GM19238 (cell line): ENCODE data around the gene SPATA18.
"Not testable (repeated sequence)": the region's sequence is repeated elsewhere in the genome, so short reads cannot be mapped to it uniquely, and the experiment has no call there.

Experiments used
- DNase-seq: peaks from one replicate; pipeline ENCODE4 v3.0.0; 2011; ENCODE audit warnings: low spot score; ENCODE audit not compliant: insufficient read length

SPATA18 gene

GRCh38 chr4:52051615-52052474 is 741 bp downstream of the SPATA18 start:
- no peak for DNase-seq

- no peak for DNase-seq
These were observed 1.3 kb downstream of the SPATA18 start for GRCh38 chr4:52052475-52052780.

- DNase-seq, result no peak
These were observed 3.1 kb downstream of the SPATA18 start for GRCh38 chr4:52054254-52054653.

GRCh38 chr4:52057196-52057595 is 6.1 kb downstream of the SPATA18 start:
- no peak for DNase-seq

GRCh38 chr4:52058275-52058674 is 7.2 kb downstream of the SPATA18 start:
- no peak for DNase-seq

GRCh38 chr4:52059372-52059771 is 8.3 kb downstream of the SPATA18 start:
- DNase-seq, result no peak

GRCh38 chr4:52069571-52069970 is 18.5 kb downstream of the SPATA18 start:
- no peak for DNase-seq

GRCh38 chr4:52071791-52072546 is 20.9 kb downstream of the SPATA18 start:
- DNase-seq, result no peak

- no peak for DNase-seq
These were observed 25.6 kb downstream of the SPATA18 start for GRCh38 chr4:52076731-52077130.

GRCh38 chr4:52079659-52080058 is 28.6 kb downstream of the SPATA18 start:
- DNase-seq, result no peak

GRCh38 chr4:52081216-52081615 is 30.1 kb downstream of the SPATA18 start:
- DNase-seq, result no peak

GRCh38 chr4:52086425-52086824 is 35.3 kb downstream of the SPATA18 start:
- DNase-seq, result not testable (repeated sequence)

GRCh38 chr4:52091801-52092200 is 40.7 kb downstream of the SPATA18 start:
- no peak for DNase-seq

GRCh38 chr4:52093466-52093865 is 42.4 kb downstream of the SPATA18 start:
- DNase-seq, result no peak

GRCh38 chr4:52094376-52095145 is 43.5 kb downstream of the SPATA18 start:
- DNase-seq, result no peak

- DNase-seq, result no peak
These were observed 44.3 kb downstream of the SPATA18 start for GRCh38 chr4:52095374-52095773.

- no peak for DNase-seq
These were observed 44.9 kb downstream of the SPATA18 start for GRCh38 chr4:52096048-52096447.

GRCh38 chr4:52098618-52099017 is 47.5 kb downstream of the SPATA18 start:
- DNase-seq, result no peak

- DNase-seq, result no peak
These were observed 48.9 kb downstream of the SPATA18 start for GRCh38 chr4:52099860-52100461.

- no peak for DNase-seq
These were observed 51.5 kb downstream of the SPATA18 start for GRCh38 chr4:52102587-52102986.

GRCh38 chr4:52103319-52103718 is 52.2 kb downstream of the SPATA18 start:
- no peak for DNase-seq

- no peak for DNase-seq
These were observed 54.2 kb downstream of the SPATA18 start for GRCh38 chr4:52105276-52105675.
